NCI-H1105 treated with DMSO at 0.1 percent for 48 hours (cell line): ENCODE data around the gene ZBTB6.
"Not testable (repeated sequence)": the region's sequence is repeated elsewhere in the genome, so short reads cannot be mapped to it uniquely, and the experiment has no call there.

Source experiments
- DNase-seq: peaks from one replicate; lab custom pipeline; 2025; lab: John Stamatoyannopoulos, UW

ZBTB6 gene

GRCh38 chr9:122923947-122924346, 10.8 kb upstream of the ZBTB6 start:
- DNase-seq: no peak

GRCh38 chr9:122922713-122923112, 9.6 kb upstream of the ZBTB6 start:
- no peak for DNase-seq

GRCh38 chr9:122918310-122918709, 5.2 kb upstream of the ZBTB6 start:
- no peak for DNase-seq

- no peak for DNase-seq
Measured at GRCh38 chr9:122912671-122912963, 506 bp downstream of the ZBTB6 start.

- DNase-seq: not testable (repeated sequence)
Measured at GRCh38 chr9:122906122-122906521, 7.0 kb downstream of the ZBTB6 start.

GRCh38 chr9:122904823-122905710, 8.1 kb downstream of the ZBTB6 start, which contains the start of gene RC3H2:
TSS of gene RC3H2 (minus strand) at chr9:122905359. CDS start at chr9:122897509, 7,850 bp downstream.
- peak; percentile 99 for DNase-seq

GRCh38 chr9:122904466-122904822, 8.7 kb downstream of the ZBTB6 start:
- no peak for DNase-seq

- DNase-seq: no peak
Measured at GRCh38 chr9:122900791-122901190, 12.3 kb downstream of the ZBTB6 start.

- DNase-seq: no peak
Measured at GRCh38 chr9:122897969-122898368, 15.2 kb downstream of the ZBTB6 start.

GRCh38 chr9:122888480-122888879, 24.6 kb downstream of the ZBTB6 start:
- DNase-seq: no peak

- no peak for DNase-seq
Measured at GRCh38 chr9:122883125-122883524, 30.0 kb downstream of the ZBTB6 start.

- DNase-seq: no peak
Measured at GRCh38 chr9:122879443-122879842, 33.7 kb downstream of the ZBTB6 start.

GRCh38 chr9:122875523-122875922, 37.6 kb downstream of the ZBTB6 start:
- no peak for DNase-seq

- not testable (repeated sequence) for DNase-seq
Measured at GRCh38 chr9:122867276-122867675, 45.8 kb downstream of the ZBTB6 start.

- no peak for DNase-seq
Measured at GRCh38 chr9:122866079-122866478, 47.0 kb downstream of the ZBTB6 start.

GRCh38 chr9:122865300-122865699, 47.8 kb downstream of the ZBTB6 start:
- no peak for DNase-seq

GRCh38 chr9:122863407-122863806, 49.7 kb downstream of the ZBTB6 start:
- no peak for DNase-seq

GRCh38 chr9:122860319-122861142, 52.6 kb downstream of the ZBTB6 start:
- DNase-seq: no peak
